ENCODE results near the gene AVEN.
"Not testable (repeated sequence)": the region's sequence is repeated elsewhere in the genome, so short reads cannot be mapped to it uniquely, and the experiment has no call there.

Gene AVEN

DNA sequence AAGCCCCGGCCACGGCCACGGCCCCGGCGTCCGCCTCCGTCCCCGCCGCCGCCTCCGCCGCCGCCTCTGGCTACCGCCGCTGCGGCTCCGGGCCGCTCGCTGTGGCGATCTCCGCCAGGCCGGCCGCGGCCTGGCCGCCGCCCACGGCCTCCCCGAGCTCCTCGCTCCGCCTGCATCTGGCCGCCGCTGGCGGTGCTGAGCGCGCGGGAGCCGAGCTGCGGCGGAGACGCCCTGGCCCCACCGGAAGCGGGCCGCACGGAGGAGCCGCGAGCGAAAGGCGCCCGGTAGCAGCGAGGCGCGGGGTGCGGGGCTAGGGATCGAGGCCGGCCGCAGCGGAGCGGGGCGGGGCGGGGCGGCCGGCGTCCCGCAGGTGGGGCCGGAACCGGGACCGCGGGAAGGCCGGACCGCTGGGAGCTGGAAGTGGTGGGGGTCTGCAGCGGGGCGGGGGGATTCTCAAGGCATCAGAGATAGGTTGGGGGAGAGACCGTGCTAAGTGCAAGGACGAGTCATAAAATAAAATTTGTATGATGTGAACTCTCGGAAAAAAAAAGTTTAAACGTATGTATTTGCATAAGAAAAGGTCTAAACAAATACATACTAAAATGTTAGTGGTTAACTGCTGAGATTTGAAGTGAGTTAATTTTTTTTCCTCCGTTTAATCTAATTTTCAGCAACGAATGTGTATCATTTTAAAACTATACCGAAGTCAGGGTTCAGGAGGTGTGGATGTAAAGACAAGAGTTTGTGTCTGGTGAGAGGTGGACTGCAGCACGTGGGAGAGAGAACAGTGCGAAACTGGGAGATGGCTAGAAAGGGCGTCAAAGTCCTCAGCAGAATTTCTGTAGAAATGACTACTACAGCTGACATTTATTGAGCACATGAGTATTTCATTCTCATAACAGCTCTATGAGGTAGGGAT lies at the start of gene AVEN:
TSS of gene AVEN (minus strand) at position 334 of the 919 bp plus-strand sequence. CDS start at position 176, 158 bp downstream.
- DNase-seq (ENCODE audit: low spot score), result peak; percentile 40

DNA sequence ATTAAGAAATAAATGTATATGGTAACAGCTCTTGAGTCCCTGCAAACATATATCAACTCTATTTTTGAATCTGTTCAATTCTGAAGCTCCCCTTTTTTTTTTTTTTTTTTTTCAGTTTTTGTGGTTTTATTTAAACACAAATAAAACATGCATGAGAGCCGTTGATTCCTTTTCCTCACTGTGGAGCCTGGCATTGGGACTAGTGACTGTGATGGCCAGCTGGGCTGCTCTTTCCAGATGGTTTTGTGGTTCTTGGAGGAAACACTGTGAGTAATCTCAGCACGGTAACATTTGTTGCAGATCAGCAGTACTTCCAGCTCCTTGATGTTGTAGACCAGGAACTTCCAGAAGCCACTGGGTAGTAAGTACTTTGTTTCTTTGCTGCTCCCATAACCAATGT lies 46.7 kb upstream of the AVEN start:
- no peak for DNase-seq (ENCODE audit: low spot score)

- no peak for DNase-seq (ENCODE audit: low spot score)
These were observed 45.1 kb upstream of the AVEN start for GRCh38 chr15:34084086-34084485.

DNA sequence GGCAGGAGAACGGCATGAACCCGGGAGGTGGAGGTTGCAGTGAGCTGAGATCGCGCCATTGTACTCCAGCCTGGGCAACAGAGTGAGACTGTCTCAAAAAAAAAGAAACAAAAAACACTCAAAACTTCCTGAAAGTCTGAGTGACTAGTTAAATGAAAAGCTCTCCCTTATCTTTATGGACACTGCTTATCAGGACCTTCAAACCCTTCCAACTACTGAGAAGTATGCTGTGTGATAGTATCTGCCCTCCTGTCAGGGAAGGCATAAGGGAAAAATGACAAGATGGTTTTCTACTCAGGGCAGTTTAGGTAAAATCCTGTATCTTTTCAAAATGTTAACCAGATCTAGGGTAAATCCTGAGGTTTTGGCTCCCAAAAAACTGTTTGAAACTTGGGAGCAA lies 40.9 kb upstream of the AVEN start:
- no peak for DNase-seq (ENCODE audit: low spot score)

- no peak for DNase-seq (ENCODE audit: low spot score)
These were observed 39.9 kb upstream of the AVEN start for GRCh38 chr15:34078900-34079299.

GRCh38 chr15:34076785-34077184 lies 37.8 kb upstream of the AVEN start:
- no peak for DNase-seq (ENCODE audit: low spot score)

- no peak for DNase-seq (ENCODE audit: low spot score)
These were observed 31.0 kb upstream of the AVEN start for GRCh38 chr15:34070003-34070402.

DNA sequence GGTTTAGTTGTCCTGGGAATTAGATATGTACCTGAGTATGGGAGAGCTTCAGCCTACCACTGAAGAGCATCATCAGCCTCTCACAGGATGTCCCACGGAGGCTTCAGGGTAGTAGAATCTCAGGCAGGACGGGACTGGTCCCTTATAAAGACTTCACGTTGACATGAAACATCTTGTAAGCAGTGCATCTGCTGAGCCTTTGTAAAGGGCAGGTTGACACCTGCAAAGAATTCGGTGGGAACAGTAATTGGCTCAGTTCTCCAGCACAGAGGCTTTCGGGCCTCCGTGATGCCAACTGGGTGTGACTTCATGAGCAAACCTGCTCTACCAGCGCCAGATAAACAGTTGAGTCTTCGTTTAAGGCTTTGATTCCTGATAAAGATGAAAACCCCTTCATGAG lies 26.9 kb upstream of the AVEN start:
- no peak for DNase-seq (ENCODE audit: low spot score)

GRCh38 chr15:34065261-34065660 lies 26.3 kb upstream of the AVEN start:
- DNase-seq (ENCODE audit: low spot score), result no peak

- no peak for DNase-seq (ENCODE audit: low spot score)
These were observed 25.4 kb upstream of the AVEN start for GRCh38 chr15:34064438-34064837.

GRCh38 chr15:34059946-34060345 lies 20.9 kb upstream of the AVEN start:
- DNase-seq (ENCODE audit: low spot score), result no peak

DNA sequence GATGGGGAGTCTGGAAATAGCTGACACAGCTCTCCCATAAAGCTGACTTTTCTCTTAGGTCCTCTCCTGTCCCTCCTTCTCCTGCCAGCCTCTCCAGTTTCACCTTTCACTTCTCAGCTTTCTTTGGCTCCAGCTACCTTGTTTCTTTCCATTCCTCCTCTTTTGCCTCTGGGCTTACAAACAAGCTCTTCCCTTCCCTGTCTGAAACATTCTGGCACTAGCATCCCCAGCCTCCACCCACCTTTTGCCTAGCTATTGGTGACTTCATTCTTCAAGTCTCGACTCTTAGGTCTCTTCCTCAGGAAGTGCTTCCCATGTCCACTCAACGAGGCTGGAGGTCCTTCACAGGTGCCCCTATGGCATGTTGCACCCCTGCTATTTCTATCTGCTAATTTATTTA lies 20.5 kb upstream of the AVEN start:
- DNase-seq (ENCODE audit: low spot score), result no peak

GRCh38 chr15:34056911-34057310 lies 17.9 kb upstream of the AVEN start:
- DNase-seq (ENCODE audit: low spot score), result no peak

- DNase-seq (ENCODE audit: low spot score), result no peak
These were observed 17.0 kb upstream of the AVEN start for GRCh38 chr15:34055868-34056595.

GRCh38 chr15:34054081-34054707 lies 15.2 kb upstream of the AVEN start:
- DNase-seq (ENCODE audit: low spot score), result no peak

GRCh38 chr15:34050385-34050784 lies 11.4 kb upstream of the AVEN start:
- not testable (repeated sequence) for DNase-seq (ENCODE audit: low spot score)

DNA sequence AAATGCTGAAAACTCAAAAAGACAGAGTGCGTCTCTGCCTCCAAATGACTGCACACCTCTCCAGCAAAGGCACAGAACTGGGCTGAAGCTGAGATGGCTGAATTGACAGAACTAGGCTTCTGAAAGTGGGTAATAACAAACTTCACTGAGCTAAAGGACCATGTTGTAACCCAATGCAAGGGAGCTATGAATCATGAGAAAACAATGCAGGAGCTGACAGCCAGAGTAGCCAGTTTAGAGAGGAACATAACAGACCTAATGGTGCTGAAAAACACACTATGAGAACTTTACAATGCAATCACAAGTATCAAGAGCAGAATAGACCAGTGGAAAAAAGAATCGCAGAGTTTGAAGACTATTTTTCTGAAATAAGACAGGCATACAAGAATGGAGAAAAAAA lies 10.1 kb upstream of the AVEN start:
- peak; percentile 39 for DNase-seq (ENCODE audit: low spot score)

DNA sequence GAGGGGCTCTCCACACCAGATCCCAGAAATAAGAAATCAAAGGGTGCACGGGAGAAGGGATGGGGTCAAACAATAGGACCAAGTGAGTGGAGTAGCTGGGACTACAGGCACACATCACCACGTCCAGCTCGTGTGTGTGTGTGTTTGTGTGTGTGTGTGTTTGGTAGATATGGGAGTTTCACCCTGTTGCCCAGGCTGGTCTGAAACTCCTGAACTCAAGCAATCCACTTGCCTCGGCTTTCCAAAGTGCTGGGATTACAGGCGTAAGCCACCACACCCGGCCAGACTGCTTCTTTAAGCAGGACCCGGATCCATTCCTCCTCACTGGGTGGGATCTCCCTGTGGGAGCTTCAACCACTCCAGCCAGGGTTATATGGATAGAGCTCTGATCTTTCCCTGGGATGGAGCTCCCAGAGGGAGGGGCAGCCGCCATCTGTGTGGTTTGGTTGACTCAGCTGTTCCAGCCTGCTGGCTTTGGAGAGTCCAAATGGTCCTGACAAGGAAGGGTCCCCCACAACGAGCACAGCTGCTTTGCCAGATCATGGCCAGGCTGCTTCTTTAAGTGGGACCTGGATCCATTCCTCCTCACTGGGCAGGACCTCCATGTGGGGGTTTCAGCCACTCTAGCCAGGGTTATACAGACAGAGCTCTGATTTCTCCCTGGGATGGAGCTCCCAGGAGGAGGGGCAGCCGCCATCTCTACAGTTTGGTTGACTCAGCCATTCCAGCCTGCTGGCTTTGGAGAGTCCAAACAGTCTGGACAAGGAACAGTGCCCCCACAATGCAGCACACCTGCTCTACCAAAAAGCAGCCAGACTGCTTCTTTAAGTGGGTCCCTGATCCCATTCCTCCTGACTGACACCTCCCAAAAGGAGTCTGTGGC lies 9.1 kb upstream of the AVEN start:
- DNase-seq (ENCODE audit: low spot score), result no peak

- DNase-seq (ENCODE audit: low spot score), result no peak
These were observed 7.6 kb upstream of the AVEN start for GRCh38 chr15:34046471-34047145.

DNA sequence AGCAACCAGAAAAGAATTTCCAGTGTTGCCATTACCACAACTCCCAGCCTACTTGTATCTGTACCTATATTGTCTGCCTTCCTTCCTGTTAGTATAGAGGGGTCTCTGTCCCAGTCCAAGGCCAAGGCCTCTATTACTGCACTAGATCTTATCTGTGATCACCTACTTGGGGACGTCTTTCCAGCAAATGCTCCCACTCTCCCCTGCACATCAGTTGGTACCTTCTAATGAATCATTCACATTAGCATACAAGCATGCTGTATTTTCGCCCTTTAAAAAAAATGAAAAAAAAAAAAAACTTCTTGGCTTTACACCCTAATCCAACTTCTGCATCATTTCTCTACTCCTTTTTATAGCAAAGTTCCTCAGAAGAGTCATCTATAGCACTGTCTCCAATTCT lies 4.8 kb upstream of the AVEN start:
- DNase-seq (ENCODE audit: low spot score), result no peak

DNA sequence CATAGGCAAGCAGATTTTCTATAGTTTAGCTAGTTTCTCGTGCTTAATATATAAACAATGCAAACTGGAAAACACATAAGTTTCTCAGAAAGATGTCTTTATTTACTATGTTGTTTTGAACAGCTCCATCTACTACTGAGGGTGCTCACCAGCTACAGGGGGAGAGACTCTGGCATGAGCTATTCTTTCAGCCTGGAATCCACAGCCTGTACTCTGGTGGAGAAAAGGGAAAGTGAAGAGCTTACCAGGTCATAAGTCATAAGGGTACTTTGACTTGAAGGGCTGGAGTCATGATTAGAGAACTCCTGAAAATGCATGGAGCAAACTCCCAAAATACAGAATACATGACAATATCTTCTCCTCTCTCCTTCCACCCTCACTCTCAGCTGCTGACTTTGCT lies 4.4 kb upstream of the AVEN start:
- no peak for DNase-seq (ENCODE audit: low spot score)

All from LoVo (cell line).